Esophagus squamous epithelium (tissue), 5 donors: ENCODE data around the gene GPC3. TPM values are rescaled to one million over a fixed set of nuclear protein-coding genes. Genes with fewer than 3 reads are reported as not detected.

Experiments
- DNase-seq: peaks from one replicate; lab custom pipeline; 2025; lab: John Stamatoyannopoulos, UW
- H3K27ac ChIP-seq, 4 donors: fragments of 200-600 bp; sonication (generic); one replicate each; pipeline ENCODE4 v1.5.1; 2016 to 2019; ENCODE audit warnings: mild to moderate bottlenecking in 1 of 4
- H3K27me3 ChIP-seq, 4 donors: fragments of 200-600 bp; sonication (generic); 1 replicate in 3 of 4; 2 replicates in 1 of 4; pipeline versions ENCODE4 v1.5.1 to v1.6.0; 2017 to 2021; ENCODE audit warnings: antibody characterized with exemption in 1 of 4
- H3K36me3 ChIP-seq, 3 donors: fragments of 200-600 bp; sonication (generic); one replicate each; pipeline ENCODE4 v1.5.1; 2016 to 2019
- H3K4me1 ChIP-seq, 3 donors: fragments of 200-600 bp; sonication (generic); one replicate each; pipeline ENCODE4 v1.5.1; 2017 to 2019
- H3K4me3 ChIP-seq, 4 donors: fragments of 200-600 bp; sonication (generic); 1 replicate in 3 of 4; 2 replicates in 1 of 4; pipeline ENCODE4 v1.5.1; 2016 to 2019; ENCODE audit warnings: mild to moderate bottlenecking in 2 of 4, moderate library complexity in 1 of 4
- H3K9me3 ChIP-seq, 3 donors: fragments of 200-600 bp; sonication (generic); one replicate each; pipeline ENCODE4 v1.5.1; 2016 to 2019
- CTCF ChIP-seq, 6 experiments: fragments of 450-650 bp in 4 of 6; fragments of 200-600 bp in 2 of 6; sonication (generic) in 2 of 6; IDR thresholded peaks; one replicate each; pipeline ENCODE4 v1.5.1; 2016 to 2019; ENCODE audit warnings: antibody characterized with exemption in 6 of 6, mild to moderate bottlenecking in 4 of 6, moderate library complexity in 4 of 6
- POLR2A ChIP-seq, 4 donors: fragments of 450-650 bp; IDR thresholded peaks; one replicate each; pipeline ENCODE4 v1.6.1; 2017; ENCODE audit warnings: antibody characterized with exemption in 4 of 4, mild to moderate bottlenecking in 4 of 4, moderate library complexity in 3 of 4
- WGBS, 2 donors: methylation state at CpG; one replicate each; pipeline ENCODE4 v1.1.5; 2018; 5-methylcytosine and 5-hydroxymethylcytosine counted together
- intact Hi-C: fragments of 100-400 bp; cut with DNase I; formaldehyde crosslinking; loops from one replicate; pipeline ENCODE4 v1.15.0; 2022
- total RNA-seq, 4 donors: library from RNA; depleted of rRNA; stranded (reverse); fragments of >200 nt; gene quantifications; one replicate each; pipeline ENCODE4 v1.1.0, GENCODE V29; 2016
- donor health status: DM: yes; HTN: yes; CAD: no.

The GPC3 gene
- total RNA-seq, 4 donors from 2014 or later, result 0.44 to 2.8 (median 1.7) TPM; not detected in 1

- 58 to 85% methylated on average over 2 of the region's 2 CpGs for WGBS, 2 donors
- Histone ChIP-seq H3K9me3 (no peaks in the 10 kb centered on the region), H3K4me3 (no peak overlapping the region), H3K27me3 (peaks cover 0 to 3% (median 0%) of the 10 kb centered on the region in 4 donors), H3K4me1 (no peaks in the 10 kb centered on the region), H3K27ac (no peak overlapping the region), H3K36me3 (no peaks in the 10 kb centered on the region)
- TF ChIP-seq CTCF (IDR thresholded peaks at IDR 0.05), result no peak
- TF ChIP-seq POLR2A (IDR thresholded peaks at IDR 0.05), result no peak
- intact Hi-C loops, result no loop called here
- DNase-seq, result no peak
Measured at GRCh38 chrX:133913658-133914388, 71.6 kb downstream of the GPC3 start.

GRCh38 chrX:133913009-133913408 is 72.4 kb downstream of the GPC3 start:
- H3K36me3 ChIP-seq, result no peaks in the 10 kb centered on the region
- WGBS, 2 donors, result 56 to 80% methylated on average over 1 of the region's 1 CpG
- intact Hi-C loops, result no loop called here
- peaks cover 0 to 3% (median 0%) of the 10 kb centered on the region in 4 donors for H3K27me3 ChIP-seq
- H3K9me3 ChIP-seq, result no peaks in the 10 kb centered on the region
- H3K27ac ChIP-seq, result no peak overlapping the region
- TF ChIP-seq POLR2A (IDR thresholded peaks at IDR 0.05), result no peak
- TF ChIP-seq CTCF (IDR thresholded peaks at IDR 0.05), result no peak
- H3K4me1 ChIP-seq, result no peaks in the 10 kb centered on the region
- no peak overlapping the region for H3K4me3 ChIP-seq
- no peak for DNase-seq

GRCh38 chrX:133911825-133912495 is 73.4 kb downstream of the GPC3 start:
- Histone ChIP-seq H3K4me3 (no peak overlapping the region), H3K27ac (no peak overlapping the region), H3K27me3 (peaks cover 0 to 3% (median 0%) of the 10 kb centered on the region in 4 donors), H3K9me3 (no peaks in the 10 kb centered on the region), H3K36me3 (no peaks in the 10 kb centered on the region), H3K4me1 (no peaks in the 10 kb centered on the region)
- no peak for TF ChIP-seq CTCF (IDR thresholded peaks at IDR 0.05)
- TF ChIP-seq POLR2A (IDR thresholded peaks at IDR 0.05), result no peak
- WGBS, 2 donors, result 29 to 54% methylated on average over 3 to 4 of the region's 4 CpGs
- DNase-seq, result no peak
- intact Hi-C loops, result no loop called here

- WGBS, 2 donors, result 53 to 100% methylated on average over 1 of the region's 1 CpG
- intact Hi-C loops, result no loop called here
- H3K36me3 ChIP-seq, result no peaks in the 10 kb centered on the region
- no peak for TF ChIP-seq POLR2A (IDR thresholded peaks at IDR 0.05)
- no peak for TF ChIP-seq CTCF (IDR thresholded peaks at IDR 0.05)
- H3K4me3 ChIP-seq, result no peak overlapping the region
- H3K9me3 ChIP-seq, result no peaks in the 10 kb centered on the region
- no peak overlapping the region for H3K27ac ChIP-seq
- no peaks in the 10 kb centered on the region for H3K4me1 ChIP-seq
- DNase-seq, result no peak
- peaks cover 0 to 3% (median 0%) of the 10 kb centered on the region in 4 donors for H3K27me3 ChIP-seq
Measured at GRCh38 chrX:133910539-133910938, 74.9 kb downstream of the GPC3 start.

GRCh38 chrX:133909888-133910287 is 75.5 kb downstream of the GPC3 start:
- intact Hi-C loops, result no loop called here
- Histone ChIP-seq H3K36me3 (no peaks in the 10 kb centered on the region), H3K4me3 (no peak overlapping the region), H3K27ac (no peak overlapping the region), H3K27me3 (peaks cover 0 to 3% (median 0%) of the 10 kb centered on the region in 4 donors), H3K4me1 (no peaks in the 10 kb centered on the region), H3K9me3 (no peaks in the 10 kb centered on the region)
- TF ChIP-seq CTCF (IDR thresholded peaks at IDR 0.05) (no peak), POLR2A (IDR thresholded peaks at IDR 0.05) (no peak)
- no peak for DNase-seq
